Prostate gland (tissue), 2 donors: ENCODE results near the gene AFDN.

Source experiments
- POLR2A ChIP-seq: fragments of 450-650 bp; IDR thresholded peaks from one replicate; pipeline ENCODE4 v1.6.1; 2016; ENCODE audit warnings: antibody characterized with exemption, mild to moderate bottlenecking
- POLR2AphosphoS5 ChIP-seq: sonication (generic); formaldehyde crosslinking; IDR thresholded peaks from one replicate; pipeline ENCODE4 v1.6.1; 2017; ENCODE audit warnings: antibody characterized with exemption
- TF ChIP-seq, protein P1 (sequence below), 4 experiments: fragments of 200-600 bp in 2 of 4; fragments of 450-650 bp in 2 of 4; sonication (generic) in 2 of 4; IDR thresholded peaks; 1 replicate in 3 of 4; 2 replicates in 1 of 4; pipeline ENCODE4 v1.5.1; 2016 to 2019; ENCODE audit warnings: antibody characterized with exemption in 4 of 4, mild to moderate bottlenecking in 2 of 4, moderate library complexity in 2 of 4

- TF ChIP-seq POLR2A (no peak), POLR2AphosphoS5 (no peak)
- TF ChIP-seq, protein P1, sequence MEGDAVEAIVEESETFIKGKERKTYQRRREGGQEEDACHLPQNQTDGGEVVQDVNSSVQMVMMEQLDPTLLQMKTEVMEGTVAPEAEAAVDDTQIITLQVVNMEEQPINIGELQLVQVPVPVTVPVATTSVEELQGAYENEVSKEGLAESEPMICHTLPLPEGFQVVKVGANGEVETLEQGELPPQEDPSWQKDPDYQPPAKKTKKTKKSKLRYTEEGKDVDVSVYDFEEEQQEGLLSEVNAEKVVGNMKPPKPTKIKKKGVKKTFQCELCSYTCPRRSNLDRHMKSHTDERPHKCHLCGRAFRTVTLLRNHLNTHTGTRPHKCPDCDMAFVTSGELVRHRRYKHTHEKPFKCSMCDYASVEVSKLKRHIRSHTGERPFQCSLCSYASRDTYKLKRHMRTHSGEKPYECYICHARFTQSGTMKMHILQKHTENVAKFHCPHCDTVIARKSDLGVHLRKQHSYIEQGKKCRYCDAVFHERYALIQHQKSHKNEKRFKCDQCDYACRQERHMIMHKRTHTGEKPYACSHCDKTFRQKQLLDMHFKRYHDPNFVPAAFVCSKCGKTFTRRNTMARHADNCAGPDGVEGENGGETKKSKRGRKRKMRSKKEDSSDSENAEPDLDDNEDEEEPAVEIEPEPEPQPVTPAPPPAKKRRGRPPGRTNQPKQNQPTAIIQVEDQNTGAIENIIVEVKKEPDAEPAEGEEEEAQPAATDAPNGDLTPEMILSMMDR (IDR thresholded peaks at IDR 0.05): no peak
Observed at GRCh38 chr6:167866642-167867041, 39.9 kb downstream of the AFDN start.
